OCI-LY3 (cell line): Measurements from ENCODE around the gene MKNK2.

Experiments used
- H2AFZ ChIP-seq: fragments of 200-600, 300-600 bp; shearing (Covaris generic); 2 replicates; pipeline ENCODE4 v1.6.0; 2014; ENCODE audit warnings: antibody characterized with exemption, low read depth, low read length
- H3K27ac ChIP-seq: fragments of 200-600, 300-600 bp; sonication (generic); 2 replicates; pipeline ENCODE4 v1.5.1; 2014; ENCODE audit warnings: mild to moderate bottlenecking, low read length, moderate library complexity, mixed read lengths
- H3K27me3 ChIP-seq: fragments of 200-600, 300-600 bp; sonication (generic); 2 replicates; pipeline ENCODE4 v1.6.1; 2014; ENCODE audit warnings: low read depth, low read length, mixed read lengths
- H3K36me3 ChIP-seq: fragments of 200-600, 300-600 bp; sonication (generic); replicated peaks from 2 replicates; pipeline ENCODE3; 2014; ENCODE audit warnings: low read depth, low read length, mixed read lengths
- H3K4me1 ChIP-seq: fragments of 300-600, 200-600 bp; sonication (generic); 2 replicates; pipeline ENCODE4 v1.6.1; 2014; ENCODE audit warnings: low read length, mixed read lengths
- H3K4me2 ChIP-seq: fragments of 200-600, 300-600 bp; sonication (generic); 2 replicates; pipeline ENCODE4 v1.6.1; 2014; ENCODE audit warnings: low read length, mixed read lengths
- H3K4me3 ChIP-seq: fragments of 300-600, 200-600 bp; sonication (generic); 2 replicates; pipeline ENCODE4 v1.5.1; 2014; ENCODE audit warnings: antibody characterized with exemption, mild to moderate bottlenecking, low read length, moderate library complexity
- H3K79me2 ChIP-seq: fragments of 300-600, 200-600 bp; shearing (Covaris generic); 2 replicates; pipeline ENCODE4 v1.6.1; 2014; ENCODE audit warnings: mild to moderate bottlenecking, low read length, mixed read lengths
- H3K9ac ChIP-seq: fragments of 300-600, 200-600 bp; shearing (Covaris generic); 2 replicates; pipeline ENCODE4 v1.6.0; 2014; ENCODE audit warnings: mild to moderate bottlenecking, low read length, moderate library complexity
- H3K9me3 ChIP-seq: fragments of 200-600, 300-600 bp; shearing (Covaris generic); 2 replicates; pipeline ENCODE4 v1.6.1; 2014; ENCODE audit warnings: low read length, mixed read lengths; ENCODE audit not compliant: insufficient read depth
- H4K20me1 ChIP-seq: fragments of 200-600, 300-600 bp; sonication (generic); 2 replicates; pipeline ENCODE4 v1.6.1; 2016; ENCODE audit warnings: low read length, mixed read lengths; ENCODE audit not compliant: insufficient read depth
- EZH2phosphoT487 ChIP-seq: fragments of 200-600 bp; shearing (Covaris generic); IDR thresholded peaks from 2 replicates; pipeline ENCODE4 v1.6.1; 2018; ENCODE audit warnings: antibody characterized with exemption, mixed run types, low read depth
- TF ChIP-seq, protein P1 (sequence below): fragments of 200-600, 300-600 bp; sonication (generic); IDR thresholded peaks from 2 replicates; pipeline ENCODE4 v1.5.1; 2014; ENCODE audit warnings: antibody characterized with exemption, low read length, low read depth

MKNK2 gene

DNA sequence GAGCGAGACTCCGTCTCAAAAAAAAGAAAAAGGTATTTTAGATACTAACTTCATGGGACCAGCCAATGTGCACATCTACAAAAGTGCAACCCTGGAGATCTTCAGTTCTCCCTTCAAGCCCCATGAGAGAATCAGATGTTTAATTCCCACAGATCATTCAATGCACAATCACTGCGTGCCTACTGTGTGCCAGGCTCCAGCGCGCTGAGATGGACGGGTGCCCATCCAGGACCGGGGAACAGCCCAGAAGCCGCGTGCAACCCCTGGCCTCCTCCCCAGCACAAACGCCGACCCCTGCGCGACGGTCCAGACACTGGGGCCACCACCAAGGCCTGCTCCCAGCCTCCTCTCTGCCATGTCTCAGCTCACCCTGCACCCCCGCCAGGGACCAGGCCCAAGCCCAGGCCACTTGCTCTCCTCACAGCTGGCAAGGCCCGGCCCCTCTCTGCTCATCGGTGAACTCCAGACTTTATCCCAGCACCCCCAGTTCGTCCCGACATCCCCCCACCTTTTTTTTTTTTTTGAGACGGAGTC lies 40.8 kb downstream of the MKNK2 start:
- H3K27me3 ChIP-seq, result no peaks in the 10 kb centered on the region
- H3K4me1 ChIP-seq, result peaks cover 9% of the 10 kb centered on the region; the same call in 1 of the 2 replicates
- H3K9ac ChIP-seq, result no peak overlapping the region
- no peak overlapping the region for H3K4me2 ChIP-seq
- H3K27ac ChIP-seq, result no peak overlapping the region
- no peak for TF ChIP-seq EZH2phosphoT487
- TF ChIP-seq, protein P1, sequence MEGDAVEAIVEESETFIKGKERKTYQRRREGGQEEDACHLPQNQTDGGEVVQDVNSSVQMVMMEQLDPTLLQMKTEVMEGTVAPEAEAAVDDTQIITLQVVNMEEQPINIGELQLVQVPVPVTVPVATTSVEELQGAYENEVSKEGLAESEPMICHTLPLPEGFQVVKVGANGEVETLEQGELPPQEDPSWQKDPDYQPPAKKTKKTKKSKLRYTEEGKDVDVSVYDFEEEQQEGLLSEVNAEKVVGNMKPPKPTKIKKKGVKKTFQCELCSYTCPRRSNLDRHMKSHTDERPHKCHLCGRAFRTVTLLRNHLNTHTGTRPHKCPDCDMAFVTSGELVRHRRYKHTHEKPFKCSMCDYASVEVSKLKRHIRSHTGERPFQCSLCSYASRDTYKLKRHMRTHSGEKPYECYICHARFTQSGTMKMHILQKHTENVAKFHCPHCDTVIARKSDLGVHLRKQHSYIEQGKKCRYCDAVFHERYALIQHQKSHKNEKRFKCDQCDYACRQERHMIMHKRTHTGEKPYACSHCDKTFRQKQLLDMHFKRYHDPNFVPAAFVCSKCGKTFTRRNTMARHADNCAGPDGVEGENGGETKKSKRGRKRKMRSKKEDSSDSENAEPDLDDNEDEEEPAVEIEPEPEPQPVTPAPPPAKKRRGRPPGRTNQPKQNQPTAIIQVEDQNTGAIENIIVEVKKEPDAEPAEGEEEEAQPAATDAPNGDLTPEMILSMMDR, result no peak
- H4K20me1 ChIP-seq, result peaks cover 10% of the 10 kb centered on the region; the same call in 1 of the 2 replicates
- no peak overlapping the region for H3K4me3 ChIP-seq
- no peaks in the 10 kb centered on the region for H3K9me3 ChIP-seq
- H3K79me2 ChIP-seq, result peaks cover 40% of the 10 kb centered on the region
- peaks cover 28% of the 10 kb centered on the region for H3K36me3 ChIP-seq
- no peak overlapping the region for H2AFZ ChIP-seq

DNA sequence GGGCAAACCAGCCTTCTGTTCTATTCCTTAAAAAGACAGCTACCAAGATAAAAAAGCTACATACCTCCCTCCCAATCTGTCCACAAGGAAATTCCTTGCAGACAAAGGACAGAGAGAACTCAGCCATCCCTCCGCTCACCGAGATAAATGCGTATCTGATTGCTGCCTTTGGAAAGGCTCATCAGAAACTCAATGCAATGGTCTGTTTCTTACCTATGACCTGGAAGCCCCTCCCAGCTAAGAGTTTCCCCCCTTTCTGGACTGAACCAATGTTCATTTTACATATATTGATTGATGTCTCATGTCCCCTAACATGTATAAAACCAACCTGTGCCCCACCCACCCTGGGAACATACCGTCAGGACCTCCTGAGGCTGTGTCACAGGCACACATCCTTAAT lies 47.2 kb downstream of the MKNK2 start:
- no peak overlapping the region for H3K9ac ChIP-seq
- no peak overlapping the region for H3K4me3 ChIP-seq
- H3K36me3 ChIP-seq, result peaks cover 15% of the 10 kb centered on the region
- no peak overlapping the region for H2AFZ ChIP-seq
- peaks cover 6% of the 10 kb centered on the region; the same call in 1 of the 2 replicates for H3K79me2 ChIP-seq
- peaks cover 5% of the 10 kb centered on the region; the same call in 1 of the 2 replicates for H3K4me1 ChIP-seq
- H4K20me1 ChIP-seq, result peaks cover 14% of the 10 kb centered on the region; the same call in 1 of the 2 replicates
- no peaks in the 10 kb centered on the region for H3K27me3 ChIP-seq
- no peaks in the 10 kb centered on the region for H3K9me3 ChIP-seq
- no peak overlapping the region for H3K27ac ChIP-seq
- TF ChIP-seq EZH2phosphoT487, result no peak
- TF ChIP-seq, protein P1, result no peak
- no peak overlapping the region for H3K4me2 ChIP-seq

DNA sequence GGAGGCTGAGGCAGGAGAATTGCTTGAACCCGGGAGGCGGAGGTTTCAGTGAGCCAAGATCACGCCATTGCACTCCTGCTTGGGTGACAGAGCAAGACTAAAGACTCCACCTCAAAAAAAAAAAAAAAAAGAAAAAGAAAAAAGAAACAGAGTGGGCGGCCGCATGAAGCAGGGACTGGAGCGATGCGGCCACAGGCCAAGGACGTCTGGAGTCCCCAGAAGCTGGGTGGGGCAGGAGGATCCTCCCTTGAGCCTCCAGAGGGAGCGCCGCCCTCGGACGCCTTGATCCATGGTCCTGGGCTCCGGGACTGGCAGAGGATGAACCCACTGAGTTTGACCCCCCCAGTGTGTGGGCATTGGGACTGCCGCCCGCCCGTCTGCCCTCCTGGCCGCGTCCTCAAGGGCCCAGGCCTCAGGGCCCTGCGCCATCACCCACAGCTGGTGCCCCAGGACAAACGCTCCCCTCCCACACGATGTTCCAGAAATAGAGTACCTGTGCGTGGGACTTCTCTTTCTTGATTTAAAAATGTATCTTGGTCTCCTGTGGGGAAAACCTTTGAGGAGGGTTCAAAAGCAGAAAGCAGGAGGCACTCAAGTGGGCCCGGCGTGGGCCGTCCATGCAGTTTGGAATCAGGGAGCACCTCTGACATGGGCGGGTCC lies 51.1 kb downstream of the MKNK2 start:
- peaks cover 25% of the 10 kb centered on the region for H4K20me1 ChIP-seq
- no peak overlapping the region for H2AFZ ChIP-seq
- H3K4me1 ChIP-seq, result peaks cover 5% of the 10 kb centered on the region; the same call in 1 of the 2 replicates
- no peak overlapping the region for H3K4me2 ChIP-seq
- no peak overlapping the region for H3K27ac ChIP-seq
- no peaks in the 10 kb centered on the region for H3K9me3 ChIP-seq
- H3K36me3 ChIP-seq, result peaks cover 18% of the 10 kb centered on the region
- H3K27me3 ChIP-seq, result no peaks in the 10 kb centered on the region
- no peak overlapping the region for H3K9ac ChIP-seq
- no peak overlapping the region for H3K4me3 ChIP-seq
- no peaks in the 10 kb centered on the region for H3K79me2 ChIP-seq
- no peak for TF ChIP-seq EZH2phosphoT487
- TF ChIP-seq, protein P1, result no peak

DNA sequence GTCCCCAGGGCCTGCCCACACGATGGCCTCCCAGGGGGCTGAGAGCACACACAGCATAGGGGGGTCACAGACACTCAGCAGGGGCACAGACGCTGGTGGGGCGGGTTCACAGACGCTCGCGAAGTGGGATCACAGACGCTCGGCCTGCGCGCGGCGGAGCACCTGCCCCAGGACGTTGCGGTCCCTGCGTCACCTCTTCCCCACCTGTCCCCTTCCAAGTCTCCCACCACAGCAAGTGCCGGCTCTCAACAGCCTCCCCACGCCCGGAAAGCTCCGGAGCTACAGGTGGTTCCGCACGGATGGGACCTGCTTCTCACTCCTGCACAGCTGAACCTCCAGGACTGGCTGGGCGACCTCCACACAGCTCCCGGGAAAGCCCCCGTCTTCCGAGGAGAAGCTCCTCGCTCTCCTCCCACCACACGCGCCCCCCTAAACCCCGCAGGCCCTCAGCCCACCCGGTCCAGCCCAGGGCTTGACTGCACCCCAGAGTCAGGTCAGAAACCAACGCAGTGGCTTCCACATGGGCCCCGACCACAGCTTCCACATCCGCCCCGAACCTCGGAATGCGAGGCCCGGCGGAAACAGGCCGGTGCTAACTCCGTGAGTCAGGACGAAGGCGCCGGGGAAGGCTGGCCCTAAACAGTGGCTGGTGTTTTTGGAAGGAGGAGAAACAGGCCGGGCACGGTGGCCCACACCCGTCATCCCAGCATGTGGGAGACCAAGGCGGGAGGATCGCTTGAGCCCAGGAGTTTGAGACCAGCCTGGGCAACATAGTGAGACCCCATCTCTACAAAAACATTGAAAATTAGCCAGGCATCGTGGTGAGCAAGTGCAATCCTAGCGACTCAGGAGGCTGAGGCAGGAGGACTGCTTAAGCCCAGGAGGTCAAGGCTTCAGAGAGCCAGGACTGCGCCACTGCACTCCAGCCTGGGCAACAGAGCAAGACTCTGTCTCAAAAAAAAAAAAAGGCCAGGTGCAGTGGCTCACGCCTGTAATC lies 52.0 kb downstream of the MKNK2 start:
- Histone ChIP-seq H3K9ac (no peak overlapping the region), H3K4me3 (no peak overlapping the region), H3K79me2 (no peaks in the 10 kb centered on the region), H3K4me1 (peaks cover 5% of the 10 kb centered on the region; the same call in 1 of the 2 replicates), H4K20me1 (peaks cover 25% of the 10 kb centered on the region), H3K9me3 (no peaks in the 10 kb centered on the region), H3K4me2 (no peak overlapping the region), H3K27me3 (no peaks in the 10 kb centered on the region), H3K27ac (no peak overlapping the region), H2AFZ (no peak overlapping the region), H3K36me3 (peaks cover 18% of the 10 kb centered on the region)
- no peak for TF ChIP-seq EZH2phosphoT487
- TF ChIP-seq, protein P1, result no peak
